K562 (cell line): Measurements from ENCODE around the gene IPO11. TPM values are rescaled to one million over a fixed set of nuclear protein-coding genes. Genes with fewer than 3 reads are reported as not detected.

Experiments used
- BCL6 ChIP-seq: fragments of 250-450 bp; sonication (Bioruptor Pico); IDR thresholded peaks from 2 replicates; pipeline ENCODE4 v1.4.0; 2020
- BHLHE40 ChIP-seq: IDR thresholded peaks from 2 replicates; pipeline ENCODE4 v1.6.1; 2011; ENCODE audit warnings: low read length, improper control_type of control experiment
- FOXP1 ChIP-seq: sonication (generic); formaldehyde crosslinking; IDR thresholded peaks from 2 replicates; pipeline ENCODE4 v1.8.0; 2022; ENCODE audit warnings: mild to moderate bottlenecking, missing genetic modification reagents
- MAFG ChIP-seq: fragments of 450-650 bp; conservative IDR thresholded peaks from 2 replicates; pipeline ENCODE4 v1.6.1; 2016; ENCODE audit warnings: missing genetic modification characterization, missing compliant biosample characterization
- POLR3A ChIP-seq: IDR thresholded peaks from 2 replicates; pipeline ENCODE4 v1.6.1; 2011; ENCODE audit warnings: borderline replicate concordance, mild to moderate bottlenecking, moderate library complexity; ENCODE audit not compliant: insufficient read length, insufficient read depth; ENCODE audit errors: extremely low read depth
- RAD21 ChIP-seq, 2 experiments: fragments of 250-450 bp in 1 of 2; fragments of 450-650 bp in 1 of 2; sonication (Bioruptor Pico) in 1 of 2; formaldehyde crosslinking in 1 of 2; IDR thresholded peaks in 1 of 2; conservative IDR thresholded peaks in 1 of 2; 2 replicates each; pipeline versions ENCODE4 v1.4.0 to v1.8.0; 2020 to 2022; ENCODE audit warnings: mild to moderate bottlenecking in 2 of 2, moderate library complexity in 1 of 2
- SP2 ChIP-seq: IDR thresholded peaks from 2 replicates; pipeline ENCODE4 v1.6.1; 2011; ENCODE audit warnings: mild to moderate bottlenecking, low read depth, low read length, moderate library complexity; ENCODE audit not compliant: poor library complexity, severe bottlenecking; ENCODE audit errors: extremely low read depth
- STAT6 ChIP-seq: sonication (generic); formaldehyde crosslinking; IDR thresholded peaks from 2 replicates; pipeline ENCODE4 v1.8.1; 2023; ENCODE audit warnings: mild to moderate bottlenecking, missing genetic modification reagents
- TCFL5 ChIP-seq: fragments of 250-450 bp; sonication (Bioruptor Pico); conservative IDR thresholded peaks from 2 replicates; pipeline ENCODE4 v1.6.1; 2021; ENCODE audit warnings: mild to moderate bottlenecking, moderate library complexity, matching md5 sums
- THRA ChIP-seq: fragments of 450-650 bp; IDR thresholded peaks from 2 replicates; pipeline ENCODE4 v1.6.1; 2017; ENCODE audit warnings: mild to moderate bottlenecking, moderate library complexity
- ZNF217 ChIP-seq: sonication (generic); formaldehyde crosslinking; IDR thresholded peaks from 2 replicates; pipeline ENCODE4 v1.8.0; 2022; ENCODE audit warnings: mild to moderate bottlenecking, missing genetic modification reagents
- ZNF232 ChIP-seq: sonication (generic); formaldehyde crosslinking; IDR thresholded peaks from 2 replicates; pipeline ENCODE4 v1.8.0; 2022; ENCODE audit warnings: mild to moderate bottlenecking, missing genetic modification reagents
- ZNF239 ChIP-seq: fragments of 250-450 bp; sonication (Bioruptor Pico); IDR thresholded peaks from 2 replicates; pipeline ENCODE4 v1.4.0; 2020; ENCODE audit warnings: mild to moderate bottlenecking
- ZNF780A ChIP-seq: fragments of 250-450 bp; sonication (Bioruptor Pico); IDR thresholded peaks from 2 replicates; pipeline ENCODE4 v1.5.0; 2021; ENCODE audit warnings: mild to moderate bottlenecking
- ZNF79 ChIP-seq: fragments of 250-450 bp; sonication (Bioruptor Pico); IDR thresholded peaks from 2 replicates; pipeline ENCODE4 v1.4.0; 2020; ENCODE audit warnings: low read depth, mild to moderate bottlenecking, moderate library complexity
- polyA plus RNA-seq, 8 experiments: library from polyadenylated mRNA; depleted of rRNA in 4 of 8; stranded (reverse) in 5 of 8; unstranded in 3 of 8; fragments of >200 nt; fragmentation: Nextera tagmentation in 2 of 8; fragmentation: Illumina TruSeq in 1 of 8; extraction: Ambion mirVana in 2 of 8; extraction: Trizol in 1 of 8; gene quantifications; 2 replicates each; pipeline versions ENCODE4 v1.2.1 to v1.2.3, GENCODE V29; 2011 to 2014; ENCODE audit warnings: inconsistent platforms in 1 of 8, missing spikeins in 1 of 8
- total RNA-seq, 7 experiments: library from RNA; depleted of rRNA in 6 of 7; stranded (reverse); fragments of >200 nt in 6 of 7; fragmentation: Illumina TruSeq in 2 of 7; extraction: Trizol in 2 of 7; gene quantifications; 2 replicates each; pipeline versions ENCODE4 v1.2.1 to v1.2.3, GENCODE V29; 2011 to 2021; ENCODE audit warnings: low replicate concordance in 1 of 7
- TF ChIP-seq, protein P1 (sequence below): fragments of 450-650 bp; formaldehyde crosslinking; IDR thresholded peaks from 2 replicates; pipeline ENCODE4 v1.4.0; 2020; ENCODE audit warnings: mild to moderate bottlenecking, moderate library complexity
- TF ChIP-seq, protein P2 (sequence below): fragments of 200-800 bp; sonication (Bioruptor generic); IDR thresholded peaks from 2 replicates; pipeline ENCODE4 v1.6.1; 2017; ENCODE audit warnings: missing genetic modification characterization, missing compliant biosample characterization
- TF ChIP-seq, protein P3 (sequence below), 2 experiments: fragments of 450-650 bp; conservative IDR thresholded peaks; 2 replicates each; pipeline ENCODE4 v1.6.1; 2017; ENCODE audit warnings: mild to moderate bottlenecking in 2 of 2, moderate library complexity in 2 of 2
- TF ChIP-seq, protein P4 (sequence below): sonication (generic); formaldehyde crosslinking; IDR thresholded peaks from 2 replicates; pipeline ENCODE4 v1.8.0; 2023; ENCODE audit warnings: mild to moderate bottlenecking, missing genetic modification reagents

The IPO11 gene
- total and polyA plus RNA-seq, 9 of the 15 experiments (the other 6 are each of a cell fraction or from before 2014, with no cell fraction given): 38.7 to 96.0 (median 70.9) TPM

DNA sequence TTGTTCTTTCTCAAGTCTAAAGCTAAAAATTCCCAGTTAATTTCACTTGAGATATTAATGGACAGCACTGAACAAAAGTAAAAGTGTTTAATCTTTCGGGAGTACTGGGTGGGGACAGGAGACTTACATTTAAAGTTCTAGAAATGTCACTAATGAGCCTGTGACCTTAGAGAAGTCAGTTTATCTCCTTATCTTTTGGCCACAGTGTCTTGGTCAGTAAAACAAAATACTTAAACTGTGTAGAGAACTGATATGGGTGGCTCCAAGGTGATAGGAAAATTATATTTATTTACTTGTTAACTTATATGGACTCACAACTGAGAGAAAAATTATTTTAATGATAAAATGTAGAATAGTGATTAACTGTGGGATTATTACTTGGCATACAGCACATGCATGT lies 8.9 kb downstream of the IPO11 start (continued):
- TF ChIP-seq, protein P1, sequence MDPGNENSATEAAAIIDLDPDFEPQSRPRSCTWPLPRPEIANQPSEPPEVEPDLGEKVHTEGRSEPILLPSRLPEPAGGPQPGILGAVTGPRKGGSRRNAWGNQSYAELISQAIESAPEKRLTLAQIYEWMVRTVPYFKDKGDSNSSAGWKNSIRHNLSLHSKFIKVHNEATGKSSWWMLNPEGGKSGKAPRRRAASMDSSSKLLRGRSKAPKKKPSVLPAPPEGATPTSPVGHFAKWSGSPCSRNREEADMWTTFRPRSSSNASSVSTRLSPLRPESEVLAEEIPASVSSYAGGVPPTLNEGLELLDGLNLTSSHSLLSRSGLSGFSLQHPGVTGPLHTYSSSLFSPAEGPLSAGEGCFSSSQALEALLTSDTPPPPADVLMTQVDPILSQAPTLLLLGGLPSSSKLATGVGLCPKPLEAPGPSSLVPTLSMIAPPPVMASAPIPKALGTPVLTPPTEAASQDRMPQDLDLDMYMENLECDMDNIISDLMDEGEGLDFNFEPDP (CRISPR knock-in tag): no peak
- no peak for TF ChIP-seq BCL6 (CRISPR knock-in tag)
- no peak for TF ChIP-seq ZNF239 (CRISPR knock-in tag)
- TF ChIP-seq POLR3A: no peak
- TF ChIP-seq, protein P2, sequence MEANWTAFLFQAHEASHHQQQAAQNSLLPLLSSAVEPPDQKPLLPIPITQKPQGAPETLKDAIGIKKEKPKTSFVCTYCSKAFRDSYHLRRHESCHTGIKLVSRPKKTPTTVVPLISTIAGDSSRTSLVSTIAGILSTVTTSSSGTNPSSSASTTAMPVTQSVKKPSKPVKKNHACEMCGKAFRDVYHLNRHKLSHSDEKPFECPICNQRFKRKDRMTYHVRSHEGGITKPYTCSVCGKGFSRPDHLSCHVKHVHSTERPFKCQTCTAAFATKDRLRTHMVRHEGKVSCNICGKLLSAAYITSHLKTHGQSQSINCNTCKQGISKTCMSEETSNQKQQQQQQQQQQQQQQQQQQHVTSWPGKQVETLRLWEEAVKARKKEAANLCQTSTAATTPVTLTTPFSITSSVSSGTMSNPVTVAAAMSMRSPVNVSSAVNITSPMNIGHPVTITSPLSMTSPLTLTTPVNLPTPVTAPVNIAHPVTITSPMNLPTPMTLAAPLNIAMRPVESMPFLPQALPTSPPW: peak; percentile 32; the same call in 1 of the 2 replicates
- no peak for TF ChIP-seq STAT6 (CRISPR knock-in tag)
- TF ChIP-seq THRA: no peak
- TF ChIP-seq SP2: no peak
- TF ChIP-seq TCFL5: no peak
- TF ChIP-seq ZNF232 (CRISPR knock-in tag): no peak
- TF ChIP-seq RAD21 (CRISPR knock-in tag; conservative IDR thresholded peaks at IDR 0.05 in 1 of 2, IDR thresholded peaks at IDR 0.05 in 1 of 2): no peak
- TF ChIP-seq MAFG (tag): no peak
- TF ChIP-seq, protein P3, sequence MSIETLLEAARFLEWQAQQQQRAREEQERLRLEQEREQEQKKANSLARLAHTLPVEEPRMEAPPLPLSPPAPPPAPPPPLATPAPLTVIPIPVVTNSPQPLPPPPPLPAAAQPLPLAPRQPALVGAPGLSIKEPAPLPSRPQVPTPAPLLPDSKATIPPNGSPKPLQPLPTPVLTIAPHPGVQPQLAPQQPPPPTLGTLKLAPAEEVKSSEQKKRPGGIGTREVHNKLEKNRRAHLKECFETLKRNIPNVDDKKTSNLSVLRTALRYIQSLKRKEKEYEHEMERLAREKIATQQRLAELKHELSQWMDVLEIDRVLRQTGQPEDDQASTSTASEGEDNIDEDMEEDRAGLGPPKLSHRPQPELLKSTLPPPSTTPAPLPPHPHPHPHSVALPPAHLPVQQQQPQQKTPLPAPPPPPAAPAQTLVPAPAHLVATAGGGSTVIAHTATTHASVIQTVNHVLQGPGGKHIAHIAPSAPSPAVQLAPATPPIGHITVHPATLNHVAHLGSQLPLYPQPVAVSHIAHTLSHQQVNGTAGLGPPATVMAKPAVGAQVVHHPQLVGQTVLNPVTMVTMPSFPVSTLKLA (conservative IDR thresholded peaks at IDR 0.05): peak in 1 of 2 experiments; percentile 39; a peak in 1 of 4 replicates
- TF ChIP-seq ZNF780A (CRISPR knock-in tag): no peak
- no peak for TF ChIP-seq BHLHE40
- TF ChIP-seq, protein P4, sequence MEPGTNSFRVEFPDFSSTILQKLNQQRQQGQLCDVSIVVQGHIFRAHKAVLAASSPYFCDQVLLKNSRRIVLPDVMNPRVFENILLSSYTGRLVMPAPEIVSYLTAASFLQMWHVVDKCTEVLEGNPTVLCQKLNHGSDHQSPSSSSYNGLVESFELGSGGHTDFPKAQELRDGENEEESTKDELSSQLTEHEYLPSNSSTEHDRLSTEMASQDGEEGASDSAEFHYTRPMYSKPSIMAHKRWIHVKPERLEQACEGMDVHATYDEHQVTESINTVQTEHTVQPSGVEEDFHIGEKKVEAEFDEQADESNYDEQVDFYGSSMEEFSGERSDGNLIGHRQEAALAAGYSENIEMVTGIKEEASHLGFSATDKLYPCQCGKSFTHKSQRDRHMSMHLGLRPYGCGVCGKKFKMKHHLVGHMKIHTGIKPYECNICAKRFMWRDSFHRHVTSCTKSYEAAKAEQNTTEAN: no peak
- TF ChIP-seq ZNF217 (CRISPR knock-in tag): no peak
- no peak for TF ChIP-seq ZNF79 (CRISPR knock-in tag)
- TF ChIP-seq FOXP1: no peak
